Measurements from ENCODE around the gene MESP2.

Gene MESP2

DNA sequence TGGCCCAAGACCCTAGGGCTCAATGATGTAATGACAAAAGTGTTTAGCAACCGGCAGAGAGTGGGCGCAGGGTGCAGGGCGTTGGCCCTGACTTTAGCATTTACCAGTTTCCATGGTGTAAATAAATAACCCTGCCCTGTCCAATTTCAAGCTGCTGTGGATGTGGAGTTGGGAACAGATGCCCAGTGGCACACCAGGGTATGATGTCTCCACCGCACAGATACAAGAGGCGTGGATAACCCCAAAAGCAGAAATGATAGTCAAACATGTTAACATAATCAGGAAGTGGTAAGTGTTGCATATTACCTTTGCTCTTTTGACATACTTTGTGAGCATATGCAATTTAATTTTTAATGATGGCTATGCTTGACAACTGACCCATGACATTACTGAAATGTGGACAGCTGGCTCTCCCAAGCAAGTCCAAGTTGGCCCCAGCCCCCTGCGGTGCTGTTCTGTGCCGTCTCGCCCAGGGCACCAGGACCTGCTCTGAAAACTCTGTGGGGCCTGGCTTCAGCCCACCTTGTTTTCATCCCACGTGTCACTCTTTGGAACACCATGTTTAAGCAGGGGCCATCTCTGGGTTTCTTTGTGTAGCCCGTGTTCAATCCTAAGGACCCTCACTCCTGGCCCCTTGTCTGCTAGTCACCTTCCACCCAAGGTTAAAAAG is 49.3 kb downstream of the MESP2 start:
- TF ChIP-seq, protein P1, sequence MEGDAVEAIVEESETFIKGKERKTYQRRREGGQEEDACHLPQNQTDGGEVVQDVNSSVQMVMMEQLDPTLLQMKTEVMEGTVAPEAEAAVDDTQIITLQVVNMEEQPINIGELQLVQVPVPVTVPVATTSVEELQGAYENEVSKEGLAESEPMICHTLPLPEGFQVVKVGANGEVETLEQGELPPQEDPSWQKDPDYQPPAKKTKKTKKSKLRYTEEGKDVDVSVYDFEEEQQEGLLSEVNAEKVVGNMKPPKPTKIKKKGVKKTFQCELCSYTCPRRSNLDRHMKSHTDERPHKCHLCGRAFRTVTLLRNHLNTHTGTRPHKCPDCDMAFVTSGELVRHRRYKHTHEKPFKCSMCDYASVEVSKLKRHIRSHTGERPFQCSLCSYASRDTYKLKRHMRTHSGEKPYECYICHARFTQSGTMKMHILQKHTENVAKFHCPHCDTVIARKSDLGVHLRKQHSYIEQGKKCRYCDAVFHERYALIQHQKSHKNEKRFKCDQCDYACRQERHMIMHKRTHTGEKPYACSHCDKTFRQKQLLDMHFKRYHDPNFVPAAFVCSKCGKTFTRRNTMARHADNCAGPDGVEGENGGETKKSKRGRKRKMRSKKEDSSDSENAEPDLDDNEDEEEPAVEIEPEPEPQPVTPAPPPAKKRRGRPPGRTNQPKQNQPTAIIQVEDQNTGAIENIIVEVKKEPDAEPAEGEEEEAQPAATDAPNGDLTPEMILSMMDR (IDR thresholded peaks at IDR 0.05; ENCODE audit: borderline replicate concordance, control extremely low read depth, extremely low read depth, insufficient read depth, missing control alignments), result no peak
- no peak for DNase-seq (ENCODE audit: low spot score)
- in situ Hi-C loops (cut with MboI; ENCODE audit: low sequenced_read_pairs, unreplicated experiment), result no loop called here

DNA sequence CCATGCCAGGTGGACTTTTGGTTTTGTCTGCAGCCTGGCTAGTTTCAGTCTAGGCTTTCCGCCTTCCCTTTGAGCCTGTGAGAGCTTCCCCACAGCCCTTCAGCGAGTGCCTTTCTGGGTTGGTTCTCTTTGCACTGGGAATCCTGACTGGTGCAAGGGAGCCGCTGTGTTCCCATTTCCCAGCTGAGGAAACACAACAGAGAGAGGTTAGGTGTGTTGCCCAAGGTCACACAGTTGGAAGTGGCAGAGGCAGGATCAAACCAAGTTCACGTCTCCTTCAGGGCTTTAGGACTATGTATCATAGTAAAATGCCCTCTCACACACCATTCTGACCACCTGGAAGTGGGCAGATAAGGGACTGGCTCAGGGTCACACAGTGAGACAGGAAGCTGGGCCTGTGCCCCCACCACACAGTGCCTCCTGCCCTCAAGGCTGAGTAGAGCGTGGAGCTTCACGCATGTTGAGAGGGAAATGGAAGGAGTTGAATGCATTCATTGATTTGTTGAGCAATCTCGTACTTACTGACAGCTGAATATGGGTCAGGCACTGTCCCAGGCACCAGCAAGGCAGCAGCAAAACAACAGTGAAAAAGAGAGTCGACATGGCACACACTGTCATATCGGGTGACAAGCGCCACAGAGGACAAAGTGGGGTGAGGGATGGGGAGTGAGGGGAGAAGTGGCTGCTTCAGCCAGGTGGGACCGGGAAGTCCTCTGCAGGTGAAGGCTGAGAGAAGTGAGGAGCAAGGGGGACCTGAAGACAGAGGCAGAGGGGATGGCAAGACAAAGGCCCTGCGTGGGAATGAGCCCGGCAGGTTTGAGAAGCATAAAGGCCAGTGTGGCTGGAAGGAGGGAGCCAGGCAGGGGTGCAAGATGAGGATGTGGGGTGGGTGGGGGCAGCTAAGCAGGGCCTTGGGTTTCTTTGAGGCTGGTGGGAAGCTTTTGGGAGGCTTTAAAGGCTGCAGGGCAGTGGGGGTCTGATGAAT is 50.8 kb downstream of the MESP2 start:
- DNase-seq (ENCODE audit: low spot score), result no peak
- TF ChIP-seq, protein P1 (IDR thresholded peaks at IDR 0.05; ENCODE audit: borderline replicate concordance, control extremely low read depth, extremely low read depth, insufficient read depth, missing control alignments), result no peak
- in situ Hi-C loops (cut with MboI; ENCODE audit: low sequenced_read_pairs, unreplicated experiment), result no loop called here

DNA sequence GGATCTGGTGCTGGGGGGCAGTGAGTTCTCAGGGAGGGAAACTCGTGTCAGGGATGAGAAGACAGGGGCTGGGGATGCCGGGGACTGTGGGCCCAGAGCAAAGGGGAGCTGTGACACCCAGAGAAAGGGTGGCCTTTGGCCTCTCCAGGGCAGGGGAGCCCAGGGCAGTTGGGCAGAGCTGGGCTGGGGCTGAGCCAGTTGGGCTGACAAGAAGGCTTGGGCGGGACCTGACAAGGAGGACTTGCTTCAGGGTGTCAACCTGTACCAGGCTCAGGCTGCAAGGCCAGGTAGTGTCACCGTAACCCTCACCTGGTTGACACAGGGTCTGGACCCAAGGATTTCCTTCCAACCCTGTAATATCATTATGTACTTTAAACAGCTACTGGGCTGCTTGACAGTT is 51.7 kb downstream of the MESP2 start:
- in situ Hi-C loops (cut with MboI; ENCODE audit: low sequenced_read_pairs, unreplicated experiment), result no loop called here
- TF ChIP-seq, protein P1 (IDR thresholded peaks at IDR 0.05; ENCODE audit: borderline replicate concordance, control extremely low read depth, extremely low read depth, insufficient read depth, missing control alignments), result no peak
- no peak for DNase-seq (ENCODE audit: low spot score)
